KG1 (cell line): ENCODE measurements around the gene LRRC27.

Experiments
- DNase-seq: peaks from one replicate; lab custom pipeline; 2025; lab: John Stamatoyannopoulos, UW

LRRC27 gene

GRCh38 chr10:132390921-132391675 is 59.1 kb downstream of the LRRC27 start:
- DNase-seq, result no peak

DNA sequence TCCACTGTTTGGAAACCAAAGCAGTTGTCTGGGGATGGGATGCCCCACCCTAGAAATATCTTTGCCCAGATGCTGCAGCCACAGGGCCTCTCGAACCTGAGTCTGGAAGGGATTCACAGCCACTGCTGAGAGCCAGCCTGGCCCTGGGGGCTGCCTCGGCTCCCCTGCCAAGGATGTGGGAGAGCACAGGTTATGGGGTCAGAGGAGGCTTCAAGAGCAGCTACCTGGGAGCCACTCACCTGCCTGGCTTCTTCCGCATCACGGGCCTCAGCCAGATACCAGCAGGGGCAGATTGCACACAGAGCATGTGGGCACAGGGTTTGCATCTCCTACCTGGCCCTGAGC is 59.7 kb downstream of the LRRC27 start:
- DNase-seq, result no peak

DNA sequence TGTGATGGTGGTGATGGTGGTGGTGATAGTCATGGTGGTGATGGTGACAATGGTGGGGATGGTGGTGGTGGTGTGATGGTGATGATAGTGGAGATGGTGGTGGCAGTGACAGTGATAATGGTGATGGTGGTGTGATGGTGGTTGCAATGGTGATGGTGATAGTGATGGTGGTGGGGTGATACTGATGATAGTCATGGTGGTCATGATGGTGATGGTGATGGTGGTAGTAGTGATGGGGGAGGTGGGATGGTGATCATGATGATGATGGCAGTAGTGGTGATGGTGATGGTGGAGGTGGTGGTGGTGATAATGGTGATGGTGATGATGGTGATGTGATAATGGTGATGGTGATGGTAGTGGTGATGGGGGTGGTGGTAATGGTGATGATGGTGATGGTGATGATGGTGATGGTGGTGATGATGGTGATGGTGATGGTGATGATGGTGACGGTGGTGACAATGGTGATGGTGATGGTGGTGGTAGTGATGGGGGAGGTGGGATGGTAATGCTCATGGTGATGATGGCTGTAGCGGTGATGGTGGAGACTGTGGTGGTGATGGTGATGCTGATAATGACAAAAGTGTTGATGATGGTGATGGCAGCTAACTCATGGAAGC is 60.3 kb downstream of the LRRC27 start:
- DNase-seq, result no peak

DNA sequence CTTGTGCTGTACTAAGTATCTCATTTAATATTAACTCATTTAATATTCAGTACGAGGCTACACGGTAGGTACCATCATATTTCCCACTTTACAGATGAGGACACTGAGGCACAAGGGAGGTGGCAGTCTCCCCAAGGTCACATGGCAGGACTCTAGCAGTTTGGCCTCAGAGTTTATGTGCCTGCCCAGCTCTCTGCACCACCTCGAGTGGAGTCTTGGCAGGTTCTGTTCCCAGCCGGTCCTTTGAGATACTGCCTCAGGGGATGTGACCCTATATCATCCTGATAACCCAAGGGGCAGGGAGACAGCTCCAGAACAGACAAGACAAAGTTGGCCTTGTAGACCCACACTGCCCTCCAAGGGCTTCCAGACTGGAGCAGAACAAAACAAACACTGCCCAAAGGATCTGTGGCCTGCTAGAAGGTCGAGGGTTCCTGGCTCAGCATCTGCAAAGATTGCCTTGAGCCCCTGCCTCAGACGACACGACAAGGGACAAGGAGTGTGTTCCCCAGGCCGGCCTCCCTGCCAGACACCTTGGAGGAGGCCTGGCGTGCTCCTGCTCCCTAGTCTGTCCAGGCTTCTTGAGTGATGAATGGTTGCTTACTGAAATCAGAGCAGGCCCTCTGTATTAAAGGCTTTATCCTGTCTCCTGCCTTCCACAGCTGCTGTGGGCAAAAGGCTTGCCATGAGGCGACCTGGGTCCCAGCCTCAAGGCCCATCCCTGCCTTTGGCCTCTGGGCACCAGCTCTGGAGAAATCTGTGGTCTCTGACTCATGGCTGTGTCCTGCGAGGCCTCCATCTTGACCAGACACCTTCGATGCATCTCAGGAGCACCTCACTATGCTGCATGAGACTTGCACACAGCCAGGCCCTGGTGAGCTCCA is 61.1 kb downstream of the LRRC27 start:
- DNase-seq, result no peak

DNA sequence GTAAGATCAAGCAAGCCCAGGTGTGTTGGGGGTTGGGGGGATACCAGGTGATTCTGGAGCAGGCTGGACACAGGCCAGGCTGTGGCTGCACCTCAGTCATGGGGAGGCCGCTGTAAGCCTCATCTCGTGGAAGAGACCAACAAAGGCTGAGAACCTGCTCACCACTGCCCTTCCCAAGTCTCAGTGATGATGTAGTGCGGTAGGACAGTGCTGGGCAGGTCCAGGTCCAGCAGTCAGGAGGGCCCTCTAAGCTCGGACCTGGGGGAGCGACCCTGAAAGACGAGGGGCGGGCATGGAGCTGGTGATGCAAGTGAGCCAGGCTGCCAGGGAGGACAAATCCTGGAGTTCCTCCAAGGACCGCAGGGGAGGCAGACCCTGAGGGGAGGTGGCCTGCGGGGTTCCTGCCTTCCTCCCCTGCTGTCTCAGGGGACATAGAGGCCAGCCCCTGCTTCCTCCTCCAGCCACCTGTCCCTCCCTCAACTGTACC is 61.7 kb downstream of the LRRC27 start:
- no peak for DNase-seq

GRCh38 chr10:132394201-132394811 is 62.3 kb downstream of the LRRC27 start:
- no peak for DNase-seq

DNA sequence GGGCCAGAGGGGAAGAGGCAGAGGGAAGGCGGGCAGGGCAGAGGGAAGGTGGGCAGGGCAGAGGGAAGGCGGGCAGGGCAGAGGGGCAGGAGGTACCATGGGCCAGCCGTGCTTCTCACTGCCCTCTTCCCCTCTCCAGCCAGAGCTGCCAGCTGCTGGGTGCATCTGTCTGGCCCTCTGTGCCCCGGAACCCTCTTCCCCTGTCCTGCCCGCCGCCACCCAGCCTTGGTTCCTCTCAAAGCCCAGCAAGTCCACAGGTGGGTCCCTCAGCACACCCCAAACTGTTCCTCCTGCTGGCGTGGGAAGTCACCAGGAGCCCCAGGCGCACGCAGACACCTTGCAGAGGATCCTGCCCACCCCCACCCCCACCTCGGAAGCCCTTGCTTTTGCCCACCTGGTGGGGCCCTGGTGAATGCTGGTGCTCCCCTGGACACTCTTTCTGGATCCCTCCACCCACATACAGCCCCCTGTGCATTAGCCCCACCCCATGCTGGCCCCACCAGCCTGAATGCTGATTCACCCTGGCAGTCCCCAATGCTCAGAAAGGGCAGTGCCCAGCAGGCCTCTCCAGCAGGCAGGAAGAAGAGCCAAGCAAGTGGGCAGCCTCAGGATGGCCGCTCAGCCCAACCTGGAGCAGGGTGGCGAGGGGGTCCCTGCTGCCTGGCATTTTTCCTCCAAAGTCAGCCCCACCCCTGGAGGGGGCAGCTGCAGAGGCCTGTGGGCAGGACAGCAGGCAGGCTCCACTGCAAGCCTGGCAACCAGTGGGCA is 63.1 kb downstream of the LRRC27 start:
- no peak for DNase-seq

DNA sequence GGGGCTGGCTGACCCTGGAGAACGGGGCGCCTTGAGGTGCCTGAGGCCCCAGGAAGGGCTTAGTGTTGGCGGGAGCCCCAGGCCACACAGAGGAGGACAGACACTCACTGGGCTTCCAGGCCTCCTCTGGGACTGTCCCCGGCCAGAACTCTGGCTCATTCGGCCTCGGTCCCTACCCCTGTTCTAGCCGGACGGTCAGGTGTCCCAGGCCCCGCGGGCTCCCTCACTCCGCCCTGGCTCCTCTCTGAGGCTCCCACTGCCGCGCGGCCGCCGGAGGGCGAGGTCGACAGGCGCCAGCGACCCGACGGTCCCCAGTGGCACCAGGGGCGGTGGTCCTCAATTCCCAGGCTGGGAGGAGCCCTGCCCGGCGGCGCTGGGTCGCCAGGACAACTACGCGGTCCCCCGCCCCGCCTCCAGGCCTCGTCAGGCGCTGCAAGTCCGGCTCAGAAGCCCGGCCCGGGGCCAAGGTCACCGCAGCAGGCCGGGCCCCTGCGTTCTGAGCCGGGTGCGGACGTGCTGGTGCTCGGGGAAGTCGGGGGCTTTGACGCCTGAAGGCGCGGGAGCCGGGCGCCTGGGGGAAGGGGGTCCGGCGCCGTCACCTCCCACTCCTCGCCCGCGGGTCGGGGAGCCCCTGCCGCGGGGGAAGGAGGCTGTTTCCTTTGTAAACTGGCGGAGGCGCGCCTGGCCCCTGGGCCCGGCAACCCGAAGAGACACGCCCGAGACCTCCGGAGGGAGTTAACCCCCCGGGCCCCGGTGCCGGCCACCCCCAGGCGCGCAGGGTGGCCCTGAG is 63.9 kb downstream of the LRRC27 start:
- no peak for DNase-seq

DNA sequence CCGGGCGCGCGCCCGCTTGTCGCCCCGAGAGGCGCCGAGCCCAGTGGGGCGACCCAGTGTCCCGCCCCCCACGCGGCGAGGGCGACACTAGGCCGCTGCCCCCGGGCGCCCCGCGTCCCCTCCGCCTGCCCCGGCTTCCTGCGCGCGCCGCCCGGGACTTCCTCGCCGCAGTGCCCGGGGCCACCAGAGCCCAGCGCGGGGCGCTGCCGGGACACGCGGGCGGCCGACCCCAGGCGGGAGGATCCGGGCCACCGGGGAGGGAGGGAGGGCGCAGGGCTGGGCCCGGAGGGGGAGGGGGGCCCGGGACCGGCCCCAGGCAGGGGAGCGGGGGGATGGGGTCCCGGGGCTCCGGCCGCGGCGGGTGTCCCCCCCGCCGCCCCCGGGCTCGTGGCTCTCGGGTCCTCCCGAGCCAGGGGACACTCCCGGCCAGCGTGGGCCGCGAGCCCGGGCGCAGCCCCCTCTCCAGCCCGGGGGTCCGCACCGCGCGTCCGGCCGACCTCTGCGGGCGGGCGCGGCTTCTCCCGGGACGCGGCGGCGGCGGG is 64.6 kb downstream of the LRRC27 start:
- DNase-seq, result peak; percentile 24

DNA sequence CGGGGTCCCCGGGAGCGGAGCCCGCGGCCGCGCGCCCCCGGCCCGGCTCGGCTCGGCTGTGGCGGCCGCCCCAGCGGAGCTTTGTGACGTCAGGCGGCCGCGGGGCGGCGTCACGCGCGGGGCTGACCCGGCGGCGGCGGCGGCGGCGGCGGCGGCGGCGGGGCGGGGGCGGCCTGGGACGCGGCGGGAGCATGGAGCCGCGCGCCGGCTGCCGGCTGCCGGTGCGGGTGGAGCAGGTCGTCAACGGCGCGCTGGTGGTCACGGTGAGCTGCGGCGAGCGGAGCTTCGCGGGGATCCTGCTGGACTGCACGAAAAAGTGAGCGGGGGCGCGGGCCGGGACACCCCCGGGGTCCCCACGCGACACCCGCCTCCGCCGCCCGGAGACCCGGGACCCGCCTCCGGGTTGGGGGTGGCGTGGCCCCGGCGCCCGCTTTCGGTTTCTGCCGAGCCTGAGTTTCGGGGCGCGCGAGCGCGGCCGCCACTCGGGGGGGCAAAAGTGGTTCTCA is 65.1 kb downstream of the LRRC27 start, which contains the start of gene PWWP2B:
Gene PWWP2B (plus strand): TSS at position 165 of the 506 bp plus-strand sequence. CDS start 27 bp downstream, at position 192.
- no peak for DNase-seq

- peak; percentile 18 for DNase-seq
Observed at GRCh38 chr10:132397671-132398565, 65.9 kb downstream of the LRRC27 start.

DNA sequence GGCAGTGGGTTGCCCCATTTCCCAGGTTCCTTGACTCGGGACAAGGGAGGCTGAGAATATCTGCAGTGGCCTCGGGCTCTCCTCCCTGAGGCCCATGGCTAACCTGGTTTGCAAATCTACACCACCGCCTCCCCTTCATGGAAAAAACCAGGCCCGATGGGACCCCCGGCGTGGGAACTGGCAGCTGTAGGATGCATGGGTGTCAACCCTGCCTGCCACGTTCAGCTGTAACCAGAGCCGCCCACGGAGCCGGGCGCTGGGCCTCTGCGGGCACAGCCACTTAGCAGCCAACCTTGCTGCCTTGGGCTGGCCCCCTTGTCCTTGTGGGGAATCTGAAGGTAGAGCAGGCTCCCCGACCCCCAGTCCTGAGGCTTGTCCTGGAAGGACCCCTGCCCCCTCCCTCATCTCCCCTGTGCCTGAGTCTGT is 66.6 kb downstream of the LRRC27 start:
- DNase-seq, result no peak

GRCh38 chr10:132399117-132400035 is 67.4 kb downstream of the LRRC27 start:
- DNase-seq, result no peak

DNA sequence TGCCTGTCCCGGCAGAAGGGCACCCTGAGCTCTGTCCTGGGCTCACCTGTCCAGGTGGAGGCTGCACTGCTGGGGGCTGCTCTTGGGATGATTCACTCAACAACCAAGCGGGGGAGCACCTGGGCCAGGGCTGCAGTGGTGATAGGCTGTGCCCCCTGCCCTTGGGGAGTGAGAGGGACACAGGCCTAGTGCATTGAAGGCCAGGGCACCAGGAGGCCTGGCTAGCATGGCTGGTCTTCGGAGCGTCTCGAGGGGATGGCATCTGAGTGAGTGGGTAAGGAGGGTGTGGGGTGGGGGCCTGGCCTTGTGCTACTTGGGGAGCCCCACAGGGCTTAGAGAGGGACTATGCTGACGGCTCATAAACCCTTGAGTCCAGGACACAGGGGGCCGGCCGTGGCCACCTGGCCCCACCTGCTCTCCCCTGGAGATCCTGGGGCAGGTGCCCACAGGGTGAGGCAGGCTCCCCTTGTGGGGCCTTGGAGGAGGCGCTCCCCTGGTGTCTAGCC is 68.1 kb downstream of the LRRC27 start:
- no peak for DNase-seq

- no peak for DNase-seq
Observed at GRCh38 chr10:132400547-132401151, 68.7 kb downstream of the LRRC27 start.

DNA sequence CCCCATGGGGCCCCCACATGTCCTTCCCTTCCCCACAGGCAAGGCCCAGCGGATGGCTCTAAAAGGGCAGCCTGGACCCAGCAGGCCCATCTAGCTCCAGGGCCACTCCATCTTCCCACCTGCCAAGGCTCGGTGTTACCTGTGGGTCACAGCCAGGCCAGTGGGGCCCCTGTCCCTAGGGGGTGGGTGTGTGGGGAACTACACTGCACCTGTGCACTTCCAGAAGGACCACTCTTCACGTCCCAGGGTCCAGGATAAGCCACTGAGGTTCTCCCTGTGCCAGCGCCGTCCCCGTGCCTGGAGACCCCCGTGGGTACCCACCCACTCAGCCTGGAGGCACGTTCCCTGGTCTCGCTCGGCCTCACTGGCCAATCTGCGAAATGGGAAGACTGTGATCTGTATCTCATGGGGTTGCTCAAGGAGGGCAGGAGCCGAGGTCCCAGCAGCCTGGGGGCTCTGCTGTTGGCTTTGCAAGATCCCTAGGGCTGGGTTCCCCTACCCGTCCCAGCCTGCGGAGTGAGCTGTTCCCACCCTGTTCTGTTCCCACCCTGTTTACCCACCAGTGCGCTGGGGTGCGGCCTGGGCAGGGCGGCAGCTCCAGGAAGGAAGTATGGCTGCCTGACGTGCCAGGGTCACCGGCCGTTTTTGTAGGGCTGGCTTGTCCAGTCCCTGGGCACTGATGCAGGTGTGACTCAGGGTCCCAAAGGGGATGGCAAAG is 69.6 kb downstream of the LRRC27 start:
- no peak for DNase-seq
